Ishikawa (cell line): ENCODE measurements around the gene STARD3.

Experiments
- EGR1 ChIP-seq: IDR thresholded peaks from 2 replicates; pipeline ENCODE4 v1.6.1; 2012
- EP300 ChIP-seq: IDR thresholded peaks from 2 replicates; pipeline ENCODE4 v1.6.1; 2012; ENCODE audit warnings: borderline replicate concordance
- FOXM1 ChIP-seq: IDR thresholded peaks from 2 replicates; pipeline ENCODE4 v1.6.1; 2012; ENCODE audit warnings: low read depth, borderline replicate concordance
- MAX ChIP-seq: IDR thresholded peaks from 2 replicates; pipeline ENCODE4 v1.6.1; 2012
- REST ChIP-seq: IDR thresholded peaks from 2 replicates; pipeline ENCODE4 v1.6.1; 2012; ENCODE audit warnings: low read depth, mild to moderate bottlenecking
- TAF1 ChIP-seq: IDR thresholded peaks from 2 replicates; pipeline ENCODE4 v1.6.1; 2012; ENCODE audit warnings: low read depth, mild to moderate bottlenecking
- TCF12 ChIP-seq: IDR thresholded peaks from 2 replicates; pipeline ENCODE4 v1.6.1; 2012; ENCODE audit warnings: low read depth
- USF1 ChIP-seq: IDR thresholded peaks from 2 replicates; pipeline ENCODE4 v1.6.1; 2012
- ZBTB7A ChIP-seq: IDR thresholded peaks from 2 replicates; pipeline ENCODE4 v1.6.1; 2012; ENCODE audit warnings: low read depth

- no peak for TF ChIP-seq TCF12
- TF ChIP-seq USF1 = no peak
- TF ChIP-seq EP300 = no peak
- TF ChIP-seq FOXM1 = no peak
- TF ChIP-seq MAX = no peak
- no peak for TF ChIP-seq REST
- no peak for TF ChIP-seq TAF1
- no peak for TF ChIP-seq EGR1
- TF ChIP-seq ZBTB7A = no peak
Measured at GRCh38 chr17:39600997-39601597, 35.8 kb upstream of the STARD3 start.
